Measurements from ENCODE around the gene NAALADL2.

NAALADL2 gene

GRCh38 chr3:175212896-175213295 lies 353.8 kb downstream of the NAALADL2 start:
- H3K36me3 ChIP-seq (ENCODE audit: low read length), result no peaks in the 10 kb centered on the region
- no peak overlapping the region for H3K9ac ChIP-seq (ENCODE audit: low read length)
- H3K27me3 ChIP-seq (ENCODE audit: low read length), result no peaks in the 10 kb centered on the region
- no peaks in the 10 kb centered on the region for H3K79me2 ChIP-seq (ENCODE audit: insufficient read depth, low read length)
- no peak overlapping the region for H3K4me2 ChIP-seq (ENCODE audit: low read depth, low read length, poor library complexity, severe bottlenecking)
- H3K4me3 ChIP-seq (ENCODE audit: insufficient read depth, low read length, poor library complexity, severe bottlenecking), result no peak overlapping the region
- no peak overlapping the region for H3K27ac ChIP-seq (ENCODE audit: low read depth, low read length)
- no peak overlapping the region for H2AFZ ChIP-seq (ENCODE audit: low read depth, low read length, severe bottlenecking)
- no peaks in the 10 kb centered on the region for H3K9me2 ChIP-seq (replicated peaks; ENCODE audit: insufficient read depth, low read length)
- H3F3A ChIP-seq (ENCODE audit: insufficient read depth), result no peaks in the 10 kb centered on the region
- TF ChIP-seq EZH2phosphoT487 (conservative IDR thresholded peaks at IDR 0.05; ENCODE audit: low read length), result no peak
- TF ChIP-seq CTCF (IDR thresholded peaks at IDR 0.05; ENCODE audit: insufficient read depth, low read length, poor library complexity, severe bottlenecking), result no peak
- no peaks in the 10 kb centered on the region for H3K9me3 ChIP-seq (ENCODE audit: insufficient read depth, low read length)
- H4K20me1 ChIP-seq (ENCODE audit: low read depth, low read length), result no peaks in the 10 kb centered on the region

DNA sequence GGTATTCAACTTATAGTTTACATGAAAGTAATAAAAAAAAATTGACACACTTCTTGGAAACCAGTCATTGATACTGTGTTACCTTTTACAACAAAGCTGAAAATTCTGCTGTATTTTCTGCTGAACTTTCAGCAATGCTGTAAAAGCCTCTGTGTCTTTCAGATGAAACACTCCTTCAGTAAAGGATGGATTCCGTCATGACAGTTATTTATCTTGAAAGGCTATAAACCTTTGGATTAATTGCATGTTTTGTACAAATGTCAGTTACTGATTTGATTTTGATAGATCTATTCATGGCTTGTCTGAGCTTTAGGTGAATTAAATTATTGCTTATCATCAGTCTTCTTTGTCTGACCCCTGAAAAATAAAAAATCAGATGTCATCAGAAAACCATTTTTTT lies 355.1 kb downstream of the NAALADL2 start:
- no peak overlapping the region for H2AFZ ChIP-seq (ENCODE audit: low read depth, low read length, severe bottlenecking)
- no peak overlapping the region for H3K27ac ChIP-seq (ENCODE audit: low read depth, low read length)
- no peaks in the 10 kb centered on the region for H3F3A ChIP-seq (ENCODE audit: insufficient read depth)
- no peaks in the 10 kb centered on the region for H4K20me1 ChIP-seq (ENCODE audit: low read depth, low read length)
- H3K9ac ChIP-seq (ENCODE audit: low read length), result no peak overlapping the region
- no peaks in the 10 kb centered on the region for H3K9me2 ChIP-seq (replicated peaks; ENCODE audit: insufficient read depth, low read length)
- H3K27me3 ChIP-seq (ENCODE audit: low read length), result no peaks in the 10 kb centered on the region
- TF ChIP-seq CTCF (IDR thresholded peaks at IDR 0.05; ENCODE audit: insufficient read depth, low read length, poor library complexity, severe bottlenecking), result no peak
- TF ChIP-seq EZH2phosphoT487 (conservative IDR thresholded peaks at IDR 0.05; ENCODE audit: low read length), result no peak
- no peak overlapping the region for H3K4me2 ChIP-seq (ENCODE audit: low read depth, low read length, poor library complexity, severe bottlenecking)
- no peaks in the 10 kb centered on the region for H3K36me3 ChIP-seq (ENCODE audit: low read length)
- H3K4me3 ChIP-seq (ENCODE audit: insufficient read depth, low read length, poor library complexity, severe bottlenecking), result no peak overlapping the region
- no peaks in the 10 kb centered on the region for H3K9me3 ChIP-seq (ENCODE audit: insufficient read depth, low read length)
- H3K79me2 ChIP-seq (ENCODE audit: insufficient read depth, low read length), result no peaks in the 10 kb centered on the region

- H3K79me2 ChIP-seq (ENCODE audit: insufficient read depth, low read length), result no peaks in the 10 kb centered on the region
- no peak overlapping the region for H2AFZ ChIP-seq (ENCODE audit: low read depth, low read length, severe bottlenecking)
- H4K20me1 ChIP-seq (ENCODE audit: low read depth, low read length), result no peaks in the 10 kb centered on the region
- no peak overlapping the region for H3K27ac ChIP-seq (ENCODE audit: low read depth, low read length)
- no peaks in the 10 kb centered on the region for H3K9me3 ChIP-seq (ENCODE audit: insufficient read depth, low read length)
- TF ChIP-seq CTCF (IDR thresholded peaks at IDR 0.05; ENCODE audit: insufficient read depth, low read length, poor library complexity, severe bottlenecking) (no peak), EZH2phosphoT487 (conservative IDR thresholded peaks at IDR 0.05; ENCODE audit: low read length) (no peak)
- H3K4me3 ChIP-seq (ENCODE audit: insufficient read depth, low read length, poor library complexity, severe bottlenecking), result no peak overlapping the region
- no peaks in the 10 kb centered on the region for H3F3A ChIP-seq (ENCODE audit: insufficient read depth)
- no peaks in the 10 kb centered on the region for H3K9me2 ChIP-seq (replicated peaks; ENCODE audit: insufficient read depth, low read length)
- H3K27me3 ChIP-seq (ENCODE audit: low read length), result no peaks in the 10 kb centered on the region
- H3K9ac ChIP-seq (ENCODE audit: low read length), result no peak overlapping the region
- H3K4me2 ChIP-seq (ENCODE audit: low read depth, low read length, poor library complexity, severe bottlenecking), result no peak overlapping the region
- H3K36me3 ChIP-seq (ENCODE audit: low read length), result no peaks in the 10 kb centered on the region
These were observed 356.7 kb downstream of the NAALADL2 start for GRCh38 chr3:175215833-175216232.
